ENCODE measurements around the gene BACE2.

BACE2 gene

DNA sequence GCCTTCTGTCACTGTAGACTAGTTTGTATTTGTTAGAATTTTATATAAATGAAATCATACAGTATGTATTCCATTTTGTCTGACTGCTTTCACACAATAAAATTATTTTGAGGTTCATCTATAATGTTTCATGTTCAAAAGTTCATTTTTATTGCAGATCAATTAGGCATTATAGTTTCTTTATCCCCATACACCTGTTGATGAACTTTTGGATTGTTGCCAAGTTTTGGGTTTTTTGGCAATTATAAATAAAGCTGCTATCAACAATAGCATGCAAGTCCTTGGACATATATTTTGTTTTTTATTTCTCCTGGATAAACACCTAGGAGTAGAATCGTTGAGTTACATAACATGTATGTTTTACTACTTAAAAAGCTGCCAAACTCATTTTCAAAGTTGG, 101.6 kb downstream of the BACE2 start:
- H3K36me3 ChIP-seq (ENCODE audit: low read length): peaks cover 3% of the 10 kb centered on the region; the same call in 1 of the 2 replicates

DNA sequence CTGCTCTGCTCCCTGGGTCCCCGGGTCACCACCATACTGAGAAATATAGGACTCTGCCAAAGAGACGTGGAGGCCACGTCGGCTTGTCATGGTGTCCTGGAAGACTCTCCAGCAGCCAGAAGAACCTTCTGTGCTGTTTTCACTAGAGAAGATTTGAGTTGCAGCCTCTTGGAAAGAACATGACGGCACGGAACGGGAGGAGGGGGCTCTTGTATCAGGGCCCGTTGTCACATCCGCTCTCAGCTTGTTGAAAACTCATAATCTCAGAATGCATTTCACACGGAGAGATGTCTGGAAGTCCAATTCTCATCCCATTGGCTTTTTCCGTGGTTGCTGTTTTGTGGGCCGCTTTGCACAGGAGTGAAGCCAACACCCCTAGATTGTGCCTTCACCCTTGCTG, 109.2 kb downstream of the BACE2 start:
- Histone ChIP-seq H3K9me2 (replicated peaks; ENCODE audit: insufficient read depth, low read length) (no peaks in the 10 kb centered on the region), H3K9me3 (ENCODE audit: insufficient read depth, low read length) (no peaks in the 10 kb centered on the region), H2AFZ (ENCODE audit: low read depth, low read length, severe bottlenecking) (no peak overlapping the region), H4K20me1 (ENCODE audit: low read depth, low read length) (no peaks in the 10 kb centered on the region), H3K36me3 (ENCODE audit: low read length) (peaks cover 3% of the 10 kb centered on the region; the same call in 1 of the 2 replicates), H3K9ac (ENCODE audit: low read length) (no peak overlapping the region), H3K4me2 (ENCODE audit: low read depth, low read length, poor library complexity, severe bottlenecking) (no peak overlapping the region), H3K79me2 (ENCODE audit: insufficient read depth, low read length) (no peaks in the 10 kb centered on the region), H3K4me3 (ENCODE audit: insufficient read depth, low read length, poor library complexity, severe bottlenecking) (no peak overlapping the region), H3K27me3 (ENCODE audit: low read length) (no peaks in the 10 kb centered on the region), H3F3A (ENCODE audit: insufficient read depth) (no peaks in the 10 kb centered on the region), H3K27ac (ENCODE audit: low read depth, low read length) (no peak overlapping the region)
- TF ChIP-seq, protein P1, sequence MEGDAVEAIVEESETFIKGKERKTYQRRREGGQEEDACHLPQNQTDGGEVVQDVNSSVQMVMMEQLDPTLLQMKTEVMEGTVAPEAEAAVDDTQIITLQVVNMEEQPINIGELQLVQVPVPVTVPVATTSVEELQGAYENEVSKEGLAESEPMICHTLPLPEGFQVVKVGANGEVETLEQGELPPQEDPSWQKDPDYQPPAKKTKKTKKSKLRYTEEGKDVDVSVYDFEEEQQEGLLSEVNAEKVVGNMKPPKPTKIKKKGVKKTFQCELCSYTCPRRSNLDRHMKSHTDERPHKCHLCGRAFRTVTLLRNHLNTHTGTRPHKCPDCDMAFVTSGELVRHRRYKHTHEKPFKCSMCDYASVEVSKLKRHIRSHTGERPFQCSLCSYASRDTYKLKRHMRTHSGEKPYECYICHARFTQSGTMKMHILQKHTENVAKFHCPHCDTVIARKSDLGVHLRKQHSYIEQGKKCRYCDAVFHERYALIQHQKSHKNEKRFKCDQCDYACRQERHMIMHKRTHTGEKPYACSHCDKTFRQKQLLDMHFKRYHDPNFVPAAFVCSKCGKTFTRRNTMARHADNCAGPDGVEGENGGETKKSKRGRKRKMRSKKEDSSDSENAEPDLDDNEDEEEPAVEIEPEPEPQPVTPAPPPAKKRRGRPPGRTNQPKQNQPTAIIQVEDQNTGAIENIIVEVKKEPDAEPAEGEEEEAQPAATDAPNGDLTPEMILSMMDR (IDR thresholded peaks at IDR 0.05; ENCODE audit: insufficient read depth, low read length, poor library complexity, severe bottlenecking): no peak
- TF ChIP-seq EZH2phosphoT487 (conservative IDR thresholded peaks at IDR 0.05; ENCODE audit: low read length): no peak

More for the DNA sequence above, 101.6 kb downstream of the BACE2 start:
- no peak for TF ChIP-seq EZH2phosphoT487 (conservative IDR thresholded peaks at IDR 0.05; ENCODE audit: low read length)
- TF ChIP-seq, protein P1 (IDR thresholded peaks at IDR 0.05; ENCODE audit: insufficient read depth, low read length, poor library complexity, severe bottlenecking): no peak
- Histone ChIP-seq H3K4me2 (ENCODE audit: low read depth, low read length, poor library complexity, severe bottlenecking) (no peak overlapping the region), H3K27ac (ENCODE audit: low read depth, low read length) (no peak overlapping the region), H3K9me2 (replicated peaks; ENCODE audit: insufficient read depth, low read length) (no peaks in the 10 kb centered on the region), H3K4me3 (ENCODE audit: insufficient read depth, low read length, poor library complexity, severe bottlenecking) (no peak overlapping the region), H2AFZ (ENCODE audit: low read depth, low read length, severe bottlenecking) (no peak overlapping the region), H3K9ac (ENCODE audit: low read length) (no peak overlapping the region), H3K79me2 (ENCODE audit: insufficient read depth, low read length) (no peaks in the 10 kb centered on the region), H3K27me3 (ENCODE audit: low read length) (no peaks in the 10 kb centered on the region), H3F3A (ENCODE audit: insufficient read depth) (no peaks in the 10 kb centered on the region), H4K20me1 (ENCODE audit: low read depth, low read length) (no peaks in the 10 kb centered on the region), H3K9me3 (ENCODE audit: insufficient read depth, low read length) (no peaks in the 10 kb centered on the region)

DNA sequence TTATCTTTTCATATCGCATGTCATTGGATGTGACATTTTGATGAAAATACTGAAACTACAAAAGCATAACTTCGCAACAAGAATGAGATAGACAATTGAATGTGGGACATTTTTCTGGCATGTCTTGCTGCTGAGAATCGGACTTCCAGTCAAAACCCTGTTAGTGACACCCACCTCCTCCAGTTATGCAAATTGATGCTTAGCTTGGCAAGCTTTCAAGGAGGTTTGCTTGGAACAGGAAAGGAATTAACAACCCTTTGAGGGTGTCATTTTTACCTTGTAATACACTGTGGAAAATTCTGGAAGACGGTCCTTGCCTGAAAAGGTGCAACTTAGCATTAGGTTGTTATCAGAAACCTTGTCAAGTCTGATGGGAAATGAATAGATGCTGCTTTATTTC, 109.9 kb downstream of the BACE2 start:
- H3K4me2 ChIP-seq (ENCODE audit: low read depth, low read length, poor library complexity, severe bottlenecking): no peak overlapping the region
- H3K9me2 ChIP-seq (replicated peaks; ENCODE audit: insufficient read depth, low read length): no peaks in the 10 kb centered on the region
- H3F3A ChIP-seq (ENCODE audit: insufficient read depth): no peaks in the 10 kb centered on the region
- no peak overlapping the region for H2AFZ ChIP-seq (ENCODE audit: low read depth, low read length, severe bottlenecking)
- no peaks in the 10 kb centered on the region for H3K79me2 ChIP-seq (ENCODE audit: insufficient read depth, low read length)
- H3K9me3 ChIP-seq (ENCODE audit: insufficient read depth, low read length): no peaks in the 10 kb centered on the region
- no peaks in the 10 kb centered on the region for H3K36me3 ChIP-seq (ENCODE audit: low read length)
- no peaks in the 10 kb centered on the region for H4K20me1 ChIP-seq (ENCODE audit: low read depth, low read length)
- no peak overlapping the region for H3K9ac ChIP-seq (ENCODE audit: low read length)
- no peaks in the 10 kb centered on the region for H3K27me3 ChIP-seq (ENCODE audit: low read length)
- no peak overlapping the region for H3K27ac ChIP-seq (ENCODE audit: low read depth, low read length)
- TF ChIP-seq EZH2phosphoT487 (conservative IDR thresholded peaks at IDR 0.05; ENCODE audit: low read length): no peak
- TF ChIP-seq, protein P1 (IDR thresholded peaks at IDR 0.05; ENCODE audit: insufficient read depth, low read length, poor library complexity, severe bottlenecking): no peak
- no peak overlapping the region for H3K4me3 ChIP-seq (ENCODE audit: insufficient read depth, low read length, poor library complexity, severe bottlenecking)
